H1 (cell line): Measurements from ENCODE around the gene TPD52L1. TPM values are rescaled to one million over a fixed set of nuclear protein-coding genes. Genes with fewer than 3 reads are reported as not detected.

Experiments used
- BRCA1 ChIP-seq: IDR thresholded peaks from 2 replicates; pipeline ENCODE4 v1.6.1; 2012; ENCODE audit warnings: low read depth, low read length, improper control_type of control experiment
- CHD2 ChIP-seq: IDR thresholded peaks from 2 replicates; pipeline ENCODE4 v1.6.1; 2012; ENCODE audit warnings: low read length, improper control_type of control experiment
- CREB1 ChIP-seq: IDR thresholded peaks from 2 replicates; pipeline ENCODE4 v1.6.1; 2012; ENCODE audit warnings: inconsistent platforms
- CTBP2 ChIP-seq: IDR thresholded peaks from 2 replicates; pipeline ENCODE4 v1.7.0; 2011; ENCODE audit warnings: borderline replicate concordance, mild to moderate bottlenecking, moderate library complexity, mixed read lengths, low read length; ENCODE audit not compliant: insufficient read depth, insufficient read length
- KDM4A ChIP-seq: IDR thresholded peaks from one replicate; pipeline ENCODE4 v1.7.1; 2012; ENCODE audit warnings: low read depth, mild to moderate bottlenecking, moderate library complexity, low read length, inconsistent platforms; ENCODE audit not compliant: severe bottlenecking
- KDM5A ChIP-seq: fragments of 200-600 bp; IDR thresholded peaks from 2 replicates; pipeline ENCODE4 v1.7.1; 2012; ENCODE audit warnings: mild to moderate bottlenecking, low read length, inconsistent platforms, mixed read lengths
- RBBP5 ChIP-seq: IDR thresholded peaks from 2 replicates; pipeline ENCODE4 v1.7.1; 2012; ENCODE audit warnings: low read depth, mild to moderate bottlenecking, inconsistent platforms, low read length, moderate library complexity, borderline replicate concordance
- SRF ChIP-seq: IDR thresholded peaks from 2 replicates; pipeline ENCODE4 v1.6.1; 2011; ENCODE audit warnings: mild to moderate bottlenecking, low read depth, low read length, moderate library complexity
- polyA plus RNA-seq, 7 experiments: library from polyadenylated mRNA; depleted of rRNA in 3 of 7; stranded (reverse) in 5 of 7; unstranded in 2 of 7; fragments of >200 nt in 5 of 7; fragments of 200-250 nt in 2 of 7; gene quantifications; 1 replicate in 5 of 7; 2 replicates in 1 of 7; 4 replicates in 1 of 7; pipeline versions ENCODE4 v1.2.1 to v1.2.3, GENCODE V29; 2011 to 2013; ENCODE audit warnings: missing spikeins in 2 of 7, mixed read lengths in 2 of 7
- total RNA-seq: library from RNA; stranded (reverse); fragmentation: NEBNext Ultra II Directional; extraction: Animal tissue kit (Norgen Biotek cat#: 25700); gene quantifications from 2 replicates; pipeline ENCODE4 v1.2.1, GENCODE V29; 2021
- TF ChIP-seq, protein P1 (sequence below): IDR thresholded peaks from 2 replicates; pipeline ENCODE4 v1.6.1; 2012; ENCODE audit warnings: inconsistent platforms

TPD52L1 gene
- total and polyA plus RNA-seq, 2 of the 8 experiments (the other 6 are each of a cell fraction or from before 2014, with no cell fraction given): 7.4 to 14.2 TPM

DNA sequence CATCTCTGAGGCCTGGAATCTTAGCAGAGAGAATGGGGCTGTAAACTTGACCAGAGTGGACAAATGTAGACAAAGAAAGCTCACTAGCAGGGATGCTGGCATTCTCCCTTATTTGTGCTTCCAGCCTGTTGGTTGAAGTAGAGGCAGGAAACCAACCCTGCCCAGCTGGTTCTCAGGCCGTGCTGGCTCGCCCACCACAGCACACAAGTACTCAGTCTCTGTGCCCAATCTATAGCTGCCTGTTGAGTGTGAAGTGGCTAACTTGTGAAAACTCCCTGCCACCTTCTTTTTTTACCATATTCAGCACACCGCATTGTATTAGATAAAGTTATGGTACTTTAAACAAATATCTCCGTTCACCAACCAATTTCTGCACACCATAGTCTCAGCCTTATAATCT lies 110.9 kb downstream of the TPD52L1 start (continued):
- TF ChIP-seq, protein P1, sequence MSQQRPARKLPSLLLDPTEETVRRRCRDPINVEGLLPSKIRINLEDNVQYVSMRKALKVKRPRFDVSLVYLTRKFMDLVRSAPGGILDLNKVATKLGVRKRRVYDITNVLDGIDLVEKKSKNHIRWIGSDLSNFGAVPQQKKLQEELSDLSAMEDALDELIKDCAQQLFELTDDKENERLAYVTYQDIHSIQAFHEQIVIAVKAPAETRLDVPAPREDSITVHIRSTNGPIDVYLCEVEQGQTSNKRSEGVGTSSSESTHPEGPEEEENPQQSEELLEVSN: no peak
- TF ChIP-seq KDM4A (no peak), CTBP2 (no peak), CREB1 (no peak), BRCA1 (no peak), SRF (no peak), KDM5A (no peak), CHD2 (no peak), RBBP5 (no peak)
